HG02642 (cell line): ENCODE measurements around the gene CDRT4.
"Not testable (repeated sequence)": the region's sequence is repeated elsewhere in the genome, so short reads cannot be mapped to it uniquely, and the experiment has no call there.

Source experiments
- ATAC-seq: cut with Tn5 transposase; IDR thresholded peaks from one replicate; pipeline ENCODE4 v1.9.1; 2021; ENCODE audit warnings: mild to moderate bottlenecking; ENCODE audit not compliant: unreplicated experiment, poor library complexity

Gene CDRT4

DNA sequence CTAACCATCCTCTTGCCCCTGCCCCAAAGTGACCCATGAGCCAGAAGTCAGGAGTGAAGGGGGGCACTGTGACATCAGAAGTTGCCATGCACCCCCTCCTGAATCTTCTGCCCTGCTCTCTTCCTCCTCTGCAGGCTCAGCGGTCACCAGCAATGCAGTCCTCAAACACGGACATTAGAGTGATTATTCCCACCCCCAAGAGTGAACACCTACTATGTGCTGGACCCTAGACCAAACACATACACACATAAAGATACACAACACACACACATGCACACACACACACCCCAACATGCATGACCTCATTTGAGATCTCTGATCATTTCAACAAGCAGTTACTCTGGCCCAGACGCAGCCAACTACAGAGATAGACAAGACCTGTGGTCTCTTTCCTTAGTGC, at the start of gene CDRT4:
Gene CDRT4, minus strand, starts transcription at position 30 of the 400 bp plus-strand sequence. CDS start 27,383 bp downstream, outside the sequence.
- no peak for ATAC-seq

DNA sequence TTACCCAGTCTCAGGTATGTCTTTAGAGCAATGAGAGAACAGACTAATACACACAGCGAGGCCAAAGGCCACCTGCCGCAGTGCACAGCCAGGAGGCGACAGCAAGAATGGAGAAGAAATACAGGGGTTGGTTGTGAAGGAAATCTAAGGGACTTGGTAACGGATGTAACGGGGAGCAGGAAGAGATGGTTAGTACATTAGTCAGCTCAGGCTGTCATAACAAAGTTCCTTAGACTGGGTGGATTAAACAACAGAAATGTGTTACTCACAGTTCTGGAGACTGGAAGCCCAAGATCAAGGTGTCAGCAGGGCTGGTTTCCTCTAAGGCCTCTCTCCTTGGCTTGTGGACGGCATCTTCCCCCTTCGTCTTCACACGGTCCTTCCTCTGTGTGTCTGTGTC, 48.7 kb upstream of the CDRT4 start:
- no peak for ATAC-seq

DNA sequence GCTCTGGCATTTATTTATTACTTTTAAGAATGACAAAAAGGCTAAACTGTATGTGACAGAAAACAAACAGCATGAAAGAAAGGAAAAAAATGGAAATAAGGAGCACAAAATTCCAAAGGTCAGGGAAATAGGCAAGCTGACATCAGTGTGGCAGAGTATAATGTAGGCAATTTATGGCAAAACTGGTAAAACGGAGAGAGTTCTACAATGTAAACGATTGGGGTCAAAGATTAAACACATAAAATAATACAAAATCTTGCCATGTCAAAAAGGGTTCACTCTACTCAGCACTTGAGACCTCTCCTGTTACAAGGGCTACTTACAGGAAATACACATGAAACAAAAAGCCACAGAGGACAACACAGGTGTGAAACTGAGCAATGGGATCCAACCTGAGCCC, 47.0 kb upstream of the CDRT4 start:
- no peak for ATAC-seq

DNA sequence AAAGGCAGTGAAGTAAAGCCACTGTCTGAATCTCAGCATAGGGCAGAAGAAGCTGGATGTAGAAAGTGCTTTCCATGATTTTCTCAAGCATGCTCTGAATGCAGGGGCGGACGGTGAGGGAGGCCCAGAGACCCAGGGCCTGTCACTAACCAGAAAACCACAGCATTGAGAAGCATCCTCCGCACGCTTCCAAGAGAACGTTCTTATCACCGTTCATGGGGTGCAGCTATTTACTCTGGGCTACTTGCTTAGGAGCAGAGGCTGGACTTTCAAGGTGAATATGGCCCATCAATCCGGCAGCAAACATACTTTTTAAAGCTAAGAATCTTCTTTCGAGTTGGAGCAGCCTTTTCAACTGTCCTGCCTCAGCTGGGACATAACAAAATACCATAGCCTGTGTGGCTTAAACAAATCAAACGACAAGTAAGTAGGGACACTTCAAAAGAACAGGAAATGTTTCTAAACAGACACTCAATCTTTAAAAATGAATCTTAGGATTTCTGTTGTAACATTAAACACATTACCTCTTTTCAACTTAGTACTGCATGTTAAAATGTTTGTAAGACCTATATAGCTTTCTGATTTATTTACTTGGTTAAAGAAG, 46.5 kb upstream of the CDRT4 start:
- no peak for ATAC-seq

DNA sequence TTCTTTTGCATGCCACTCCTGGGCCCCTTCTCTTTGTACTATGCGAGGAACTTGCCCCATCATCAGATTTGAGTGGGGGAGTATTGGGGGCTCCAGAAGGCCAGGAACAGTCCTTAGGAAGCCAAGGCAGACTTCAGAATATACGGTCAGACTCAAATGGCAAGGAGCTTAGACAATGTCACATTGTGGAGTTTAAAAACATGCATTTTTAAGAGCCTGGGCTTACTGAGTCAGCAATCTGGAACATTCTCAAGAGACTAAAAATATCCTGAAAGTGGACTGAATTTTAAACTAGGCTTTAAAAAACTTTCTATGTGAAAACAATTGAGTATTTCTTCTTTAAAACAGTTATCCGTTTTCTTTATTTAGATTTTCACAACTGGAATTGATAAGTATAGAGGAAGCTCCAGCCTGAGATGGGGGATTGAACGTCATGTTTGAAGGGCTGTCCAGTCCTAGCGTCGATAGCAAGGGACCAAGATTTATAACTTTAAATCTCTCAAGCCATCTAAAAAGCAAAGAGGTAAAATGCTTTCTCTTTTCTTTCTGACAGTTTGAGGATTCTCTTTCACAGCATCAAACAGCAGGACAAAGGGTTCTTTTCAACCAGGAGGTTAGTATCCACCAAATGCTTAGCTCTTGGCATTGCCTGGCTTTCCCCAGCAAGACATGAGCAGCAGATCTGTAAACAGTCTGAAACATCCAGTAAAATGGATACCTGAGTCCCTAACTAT, 45.8 kb upstream of the CDRT4 start:
- ATAC-seq: no peak

DNA sequence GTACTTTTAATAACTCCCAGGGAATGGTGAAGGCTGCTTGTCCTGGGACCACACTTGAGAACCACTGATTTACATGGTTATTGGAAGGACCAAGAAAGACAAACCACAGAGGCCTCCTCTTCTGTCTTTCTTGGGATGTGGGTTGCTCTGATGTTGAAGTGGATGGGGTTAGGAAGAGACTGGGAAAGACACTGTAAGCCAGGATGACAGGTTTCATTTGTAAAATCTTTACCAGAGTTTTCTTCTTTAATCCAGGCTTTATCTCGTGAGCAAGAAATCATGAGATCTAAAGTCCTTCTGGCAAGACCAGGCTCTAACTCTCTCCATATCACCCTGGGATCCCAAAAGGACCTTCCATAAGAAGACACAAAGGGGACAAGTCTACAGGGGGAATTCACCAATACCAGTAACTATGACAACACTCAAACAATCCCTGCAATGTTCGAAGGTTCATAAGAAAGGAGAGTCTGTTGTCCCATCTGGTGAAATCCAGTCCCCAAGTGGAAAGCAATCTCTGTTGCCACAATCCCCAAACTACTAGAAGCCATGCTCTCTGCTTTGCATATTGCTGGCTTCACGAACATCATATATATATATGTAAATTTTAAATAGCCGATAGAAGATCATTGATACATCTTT, 44.8 kb upstream of the CDRT4 start:
- ATAC-seq: no peak

DNA sequence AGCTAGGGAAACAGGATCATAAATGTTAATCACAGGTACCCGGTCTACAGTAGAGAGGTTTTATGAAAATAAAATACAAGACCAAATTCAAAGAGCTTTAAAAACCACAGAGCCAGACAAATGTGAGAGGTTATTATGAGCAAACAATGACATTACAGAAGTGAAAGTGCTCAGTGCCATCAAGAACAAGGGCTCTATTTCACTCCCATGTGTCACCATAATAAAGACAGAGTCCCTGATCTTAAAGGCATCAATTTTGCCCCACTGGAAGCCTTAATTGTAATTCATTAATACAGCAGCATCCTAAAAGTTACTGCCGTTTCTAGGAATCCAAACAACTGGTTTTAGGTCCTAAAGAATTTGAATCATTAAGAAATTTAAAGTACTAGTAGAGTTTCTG, 43.7 kb upstream of the CDRT4 start:
- no peak for ATAC-seq

DNA sequence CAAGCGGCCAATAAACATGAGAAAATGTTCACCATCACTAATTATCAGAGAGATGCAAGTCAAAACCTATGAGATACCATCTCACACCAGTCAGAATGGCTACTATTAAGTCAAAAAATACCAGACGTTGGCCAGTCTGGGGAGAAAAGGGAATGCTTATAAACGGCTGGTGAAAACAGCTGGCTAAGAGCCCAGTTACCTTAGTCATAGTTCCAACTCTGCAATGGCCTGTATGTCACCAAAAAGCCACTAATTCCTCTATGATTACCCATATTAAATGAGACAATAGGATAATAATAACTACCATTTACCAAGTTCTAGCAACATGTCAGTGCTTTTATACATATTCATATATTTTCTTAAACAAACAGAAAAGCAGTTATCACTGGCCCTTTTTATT, 42.9 kb upstream of the CDRT4 start:
- ATAC-seq: no peak

DNA sequence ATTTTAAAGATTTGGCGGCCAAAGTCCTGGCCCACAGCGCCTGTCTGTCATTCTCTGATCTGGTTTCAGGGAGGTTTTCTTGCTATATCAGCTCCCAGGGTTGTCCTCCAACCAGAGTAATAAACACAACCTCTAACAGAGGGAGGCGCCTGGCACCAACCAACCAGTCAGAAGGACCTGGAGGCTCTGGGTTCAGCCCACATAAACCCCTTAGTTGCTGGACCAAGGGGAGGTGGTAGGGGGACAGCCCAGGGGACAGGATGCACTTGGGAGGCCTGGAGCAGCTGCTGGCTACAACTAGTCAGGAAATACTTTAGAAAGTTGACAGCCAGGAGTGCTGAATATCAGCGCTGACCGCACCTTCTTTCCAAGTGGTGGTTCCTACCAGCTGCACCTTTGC, 41.7 kb upstream of the CDRT4 start:
- ATAC-seq: no peak

DNA sequence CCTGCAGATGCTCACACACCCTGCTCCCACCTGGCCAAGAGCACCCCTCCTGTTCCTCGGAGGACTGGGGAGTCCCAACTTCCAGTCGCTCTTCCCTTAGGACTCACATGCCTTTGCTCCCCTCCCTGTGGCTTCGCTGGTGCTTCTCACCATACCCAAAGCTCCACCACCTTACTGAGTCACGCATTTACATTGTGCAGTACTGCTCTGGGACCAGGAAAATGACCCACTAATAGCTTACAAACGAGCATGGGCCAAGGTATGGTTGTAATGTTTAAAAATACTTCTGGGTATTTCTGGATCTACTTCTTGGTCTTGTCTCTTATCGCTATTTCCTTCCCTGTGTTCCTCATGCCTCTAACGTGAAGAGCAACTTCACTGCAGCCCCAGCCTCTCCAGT, 41.0 kb upstream of the CDRT4 start:
- ATAC-seq: no peak

DNA sequence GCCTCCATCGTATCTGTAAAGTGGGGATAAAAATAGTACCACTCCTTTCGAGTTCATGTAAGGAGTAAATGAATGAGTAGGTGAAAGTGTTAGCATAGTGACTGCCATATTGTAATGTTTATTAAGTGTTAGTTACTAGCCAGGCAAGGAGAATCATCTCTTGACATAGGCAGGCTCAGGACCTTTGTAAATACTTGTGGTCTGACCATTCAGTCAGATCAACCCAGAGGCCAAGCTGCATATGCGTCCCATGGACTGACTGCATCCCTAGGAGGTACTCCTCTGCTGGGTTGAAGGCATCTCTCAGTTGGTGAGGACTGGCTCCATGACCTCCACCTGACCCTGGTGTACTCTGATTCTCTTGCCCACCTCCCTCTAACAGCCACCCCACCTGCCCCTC, 40.5 kb upstream of the CDRT4 start:
- no peak for ATAC-seq

DNA sequence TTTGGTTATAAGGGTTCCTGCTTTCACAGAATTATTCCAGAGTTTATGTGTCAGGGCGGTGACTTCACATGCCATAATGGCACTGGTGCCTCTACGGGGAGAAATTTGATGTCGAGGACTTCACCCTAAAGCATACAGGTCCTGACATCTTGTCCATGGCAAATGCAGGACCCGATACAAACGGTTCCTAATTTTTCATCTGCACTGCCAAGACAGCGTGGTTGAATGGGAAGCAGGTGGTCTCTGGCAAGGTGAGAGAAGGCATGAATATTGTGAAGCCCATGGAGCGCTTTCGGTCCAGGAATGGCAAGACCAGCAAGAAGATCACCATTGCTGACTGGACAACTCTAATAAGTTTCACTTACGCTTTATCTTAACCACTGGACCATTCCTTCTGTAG, 39.6 kb upstream of the CDRT4 start:
- ATAC-seq: no peak

DNA sequence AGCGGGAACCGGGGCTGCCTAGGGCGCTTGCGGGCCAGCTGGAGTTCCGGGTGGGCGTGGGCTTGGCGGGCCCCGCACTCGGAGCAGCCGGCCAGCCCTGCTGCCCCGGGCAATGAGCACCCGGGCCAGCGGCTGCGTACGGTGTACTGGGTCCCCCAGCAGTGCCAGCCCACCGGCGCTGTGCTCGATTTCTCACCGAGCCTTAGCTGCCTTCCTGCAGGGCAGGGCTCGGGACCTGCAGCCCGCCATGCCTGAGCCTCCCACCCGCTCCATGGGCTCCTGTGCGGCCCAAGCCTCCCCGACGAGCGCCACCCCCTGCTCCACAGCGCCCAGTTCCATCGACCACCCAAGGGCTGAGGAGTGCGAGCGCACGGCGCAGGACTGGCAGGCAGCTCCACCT, 38.3 kb upstream of the CDRT4 start:
- ATAC-seq: not testable (repeated sequence)

DNA sequence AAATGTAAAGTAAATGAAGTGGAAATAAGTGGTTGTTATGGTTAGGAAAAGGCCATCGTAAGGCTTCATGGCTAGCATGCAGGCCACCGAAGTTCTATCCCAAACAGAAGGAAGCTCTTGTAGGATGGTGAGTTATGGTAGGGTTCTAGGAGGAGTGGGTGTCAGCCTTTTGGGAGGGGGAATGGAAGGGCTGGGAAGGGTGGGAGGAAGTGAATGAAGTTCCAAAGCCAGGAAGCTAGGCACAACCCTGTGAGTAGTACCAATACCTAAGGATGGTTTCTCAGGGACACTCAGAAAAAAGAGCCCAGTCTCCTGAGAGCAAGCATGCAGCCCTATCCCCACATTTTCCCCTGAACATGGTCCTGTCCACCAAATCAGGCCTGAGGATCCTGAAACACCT, 36.3 kb upstream of the CDRT4 start:
- no peak for ATAC-seq

DNA sequence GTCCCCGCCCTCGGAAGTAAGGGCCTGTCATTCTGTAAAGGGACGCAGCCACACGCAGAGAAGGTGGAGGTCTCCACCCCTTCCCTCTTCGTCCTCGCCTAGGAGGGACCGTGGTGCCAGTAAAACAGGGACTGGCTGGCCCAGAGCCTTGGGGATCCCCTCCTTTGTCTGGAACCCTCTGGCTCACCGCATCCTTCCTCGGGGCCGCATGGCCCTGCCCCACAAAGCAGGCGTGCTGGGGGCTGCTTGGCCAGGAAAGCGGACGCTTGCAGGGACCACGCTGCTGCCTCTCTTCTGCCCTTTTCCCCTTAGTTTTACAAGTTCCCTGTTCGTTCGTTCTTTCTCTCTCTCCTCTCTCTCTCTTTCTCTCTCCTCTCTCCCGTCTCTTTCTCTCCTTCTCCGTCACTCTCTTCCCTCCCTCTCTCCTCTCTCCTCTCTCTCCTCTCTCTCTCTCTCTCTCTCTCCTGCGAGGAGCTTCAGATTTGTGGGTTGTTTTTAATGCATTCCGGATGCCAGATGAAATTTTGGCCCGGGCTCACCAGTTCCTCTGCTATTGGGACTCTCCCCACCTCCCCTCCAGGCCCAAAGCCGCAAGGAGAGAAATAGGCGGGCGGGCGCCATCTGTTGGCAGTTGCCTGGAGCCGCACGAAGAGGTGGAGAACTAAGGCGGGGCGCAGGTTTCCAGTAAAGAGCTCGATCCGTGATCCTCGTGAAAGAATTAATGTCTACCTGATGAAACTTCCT, 35.1 kb upstream of the CDRT4 start:
- ATAC-seq: peak; percentile 88

DNA sequence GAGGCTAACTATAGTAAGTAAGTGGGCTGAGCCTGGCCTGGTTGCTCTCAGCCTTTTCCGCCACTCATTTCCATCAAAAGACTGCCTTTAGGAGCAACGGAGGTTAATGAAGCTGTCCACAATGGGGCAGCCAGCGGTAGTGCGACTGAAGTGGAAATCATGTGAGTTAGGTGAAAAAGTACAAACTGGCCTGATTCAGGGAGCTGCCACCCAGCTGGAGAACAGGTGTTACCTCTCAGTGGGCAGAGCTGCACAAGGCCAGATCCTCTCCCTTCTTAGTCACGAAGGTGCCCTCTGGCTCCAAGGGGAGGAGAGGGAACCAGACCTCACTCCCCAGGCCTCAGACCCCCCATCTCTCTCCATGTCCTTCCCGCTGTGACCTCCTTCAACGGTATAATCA, 34.4 kb upstream of the CDRT4 start:
- ATAC-seq: no peak

DNA sequence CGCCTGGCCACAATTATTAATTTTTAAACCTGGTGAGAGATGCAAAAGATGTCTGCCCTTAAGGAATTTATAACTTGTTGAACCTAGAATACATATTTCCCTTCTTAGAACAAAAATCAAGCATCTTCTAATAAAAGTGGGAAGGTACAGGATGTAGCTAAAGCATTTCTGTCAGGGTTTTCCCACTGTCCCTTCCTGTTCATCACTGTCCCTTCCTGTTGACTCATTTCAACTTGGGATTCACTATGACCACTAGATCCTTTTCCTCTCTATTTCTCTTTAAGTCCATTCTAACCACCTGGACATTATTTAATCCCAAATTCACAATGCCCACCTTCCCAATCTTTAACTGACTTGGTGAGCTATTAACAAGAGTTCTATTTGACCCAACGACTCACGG, 33.9 kb upstream of the CDRT4 start:
- ATAC-seq: no peak

DNA sequence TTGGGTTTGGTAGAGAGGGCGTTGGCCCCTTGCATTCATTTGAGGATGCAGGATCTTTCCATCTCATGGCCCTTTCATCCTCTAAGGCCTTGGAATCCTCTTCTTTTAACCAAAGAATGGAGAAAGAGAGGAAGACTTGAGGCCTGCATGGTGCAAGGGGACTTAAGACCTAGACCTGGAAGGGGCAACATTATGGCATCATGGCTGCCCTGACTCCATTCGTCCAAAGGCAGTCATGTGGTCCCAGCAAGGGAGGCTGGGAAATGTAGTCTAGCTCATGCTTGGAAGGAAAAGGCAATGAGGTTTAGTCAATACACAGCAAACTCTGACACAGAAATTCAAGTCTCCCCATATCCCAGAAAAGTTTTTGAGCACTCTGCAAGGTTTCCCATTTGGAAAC, 30.7 kb upstream of the CDRT4 start:
- ATAC-seq: no peak

DNA sequence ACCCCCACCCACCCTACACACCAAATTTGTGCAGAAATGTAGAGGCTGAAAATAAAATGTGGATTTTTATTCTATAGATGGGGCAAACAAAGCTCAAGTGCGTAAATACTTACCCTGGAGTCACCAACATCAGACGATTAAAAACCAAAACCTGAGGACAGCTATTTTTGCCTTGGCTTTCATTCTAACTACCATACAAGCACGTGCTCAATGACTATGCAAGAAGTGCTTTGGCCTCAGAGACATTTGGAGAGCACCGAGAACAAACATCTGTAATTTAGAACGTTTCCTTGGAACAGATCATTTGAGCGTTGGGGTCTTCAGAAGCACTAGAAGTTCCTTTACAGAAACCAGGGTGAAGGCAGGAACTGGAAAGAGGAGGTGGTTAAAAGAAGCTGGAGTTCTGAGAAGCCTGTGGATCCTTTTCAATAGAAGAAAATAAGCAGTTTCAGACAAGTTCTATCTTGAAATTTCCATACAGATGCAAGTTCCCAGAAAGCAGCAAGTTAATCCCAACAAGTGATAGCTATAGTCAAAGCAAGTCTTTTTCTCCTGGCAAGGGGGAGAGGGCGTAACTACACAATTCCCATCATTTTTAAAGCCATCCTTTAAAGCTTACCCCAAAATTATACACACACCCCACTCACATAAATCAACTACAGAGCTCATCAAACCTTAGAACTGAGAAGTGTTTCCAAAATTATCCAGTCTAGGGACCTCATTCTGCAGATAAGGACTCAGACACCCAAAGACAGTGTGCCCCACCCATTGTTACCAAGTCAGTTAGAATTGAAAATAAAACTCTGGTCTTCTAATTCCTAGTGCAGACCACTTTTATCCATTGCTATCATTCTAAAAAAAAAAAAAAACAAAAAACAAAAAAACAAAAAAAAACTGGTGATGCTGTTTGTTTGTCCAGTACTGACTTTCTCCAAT, 29.6 kb upstream of the CDRT4 start:
- ATAC-seq: no peak

DNA sequence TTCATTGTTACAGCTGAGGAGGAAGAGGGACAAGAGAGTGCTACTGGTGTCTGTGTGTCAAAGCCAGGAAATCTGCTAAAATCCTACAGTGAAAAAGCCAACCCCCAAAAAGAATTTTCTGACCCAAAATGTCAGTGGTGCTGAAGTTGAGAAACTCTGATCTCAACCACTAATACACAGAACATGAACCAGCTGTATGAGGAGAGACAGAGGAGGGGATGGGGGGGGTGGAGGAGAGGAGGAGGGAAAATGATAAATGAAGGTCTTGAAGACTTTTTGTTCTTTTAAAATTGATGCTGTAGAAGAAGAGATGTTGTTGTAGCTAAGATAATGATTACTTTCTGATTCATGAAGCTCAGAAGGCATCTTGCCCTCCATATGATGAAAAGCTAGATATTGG, 27.4 kb upstream of the CDRT4 start:
- no peak for ATAC-seq
